Mammary epithelial cell (primary cell): ENCODE measurements around the gene TP53I13.

Experiments
- CTCF ChIP-seq, 2 donors: IDR thresholded peaks in 1 of 2; conservative IDR thresholded peaks in 1 of 2; 2 replicates each; pipeline ENCODE4 v1.5.1; 2011 to 2012; ENCODE audit warnings: inconsistent platforms in 2 of 2, low read length in 2 of 2, mild to moderate bottlenecking in 2 of 2, control low read depth in 1 of 2, low read depth in 1 of 2; ENCODE audit not compliant: insufficient read depth in 1 of 2; ENCODE audit errors: extremely low read depth in 1 of 2
- EZH2 ChIP-seq: IDR thresholded peaks from 2 replicates; pipeline ENCODE4 v1.6.1; 2012; ENCODE audit warnings: low read length, inconsistent platforms, borderline replicate concordance

- TF ChIP-seq CTCF (conservative IDR thresholded peaks at IDR 0.05 in 1 of 2, IDR thresholded peaks at IDR 0.05 in 1 of 2; ENCODE audit: extremely low read depth in 1 of 2, insufficient read depth in 1 of 2, low read depth in 1 of 2, low read length in 2 of 2), result no peak
- TF ChIP-seq EZH2, result no peak
Measured at GRCh38 chr17:29592850-29593551, 24.5 kb downstream of the TP53I13 start, which contains the start of gene ANKRD13B.
